GM23248 (cell line): ENCODE results near the gene ZNF346.

Experiments
- EZH2 ChIP-seq: fragments of 200-600 bp; sonication (generic); IDR thresholded peaks from 2 replicates; pipeline ENCODE4 v1.6.1; 2018; ENCODE audit warnings: antibody characterized with exemption, mild to moderate bottlenecking; ENCODE audit not compliant: insufficient read depth, poor library complexity, severe bottlenecking
- EZH2phosphoT487 ChIP-seq: fragments of 200-600 bp; sonication (generic); IDR thresholded peaks from 2 replicates; pipeline ENCODE4 v1.6.1; 2018; ENCODE audit warnings: antibody characterized with exemption, moderate library complexity, mild to moderate bottlenecking, low read depth; ENCODE audit not compliant: insufficient read depth

- TF ChIP-seq EZH2phosphoT487, result no peak
- no peak for TF ChIP-seq EZH2
These were observed 100.1 kb downstream of the ZNF346 start for GRCh38 chr5:177122566-177122965.
